ENCODE results near the gene CDK6. TPM values are rescaled to one million over a fixed set of nuclear protein-coding genes. Genes with fewer than 3 reads are reported as not detected.

Gene CDK6
- total RNA-seq, 1 donor from 2014 or later: 23.3 TPM

DNA sequence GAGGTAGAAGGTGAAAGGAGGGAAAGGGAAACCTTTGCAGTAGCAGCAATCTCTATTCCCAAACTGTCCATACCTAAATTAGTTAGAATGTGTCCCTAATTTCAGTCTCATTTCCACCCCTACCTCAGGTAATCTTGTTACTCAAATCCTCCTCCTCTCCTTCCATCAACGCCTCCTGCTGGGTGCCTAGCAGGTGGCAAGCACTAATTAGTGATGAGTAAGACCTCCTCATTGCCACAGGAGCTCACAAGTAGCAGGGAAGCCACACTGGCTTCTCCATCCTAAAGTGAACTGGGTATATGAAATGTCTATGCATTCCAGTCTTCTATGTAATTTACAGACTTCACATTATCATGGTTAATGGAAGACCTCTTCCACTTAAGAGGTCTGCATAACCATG is 220.5 kb downstream of the CDK6 start:
- Mint-ChIP-seq H3K27me3 (peaks cover 2% of the 10 kb centered on the region), H3K4me3 (ENCODE audit: low read depth) (no peak overlapping the region), H3K27ac (no peak overlapping the region), H3K4me1 (ENCODE audit: low read depth) (no peaks in the 10 kb centered on the region), H3K9me3 (ENCODE audit: low read depth) (no peaks in the 10 kb centered on the region), H3K36me3 (ENCODE audit: insufficient read depth) (peaks cover 2% of the 10 kb centered on the region)
- TF ChIP-seq, protein P1, sequence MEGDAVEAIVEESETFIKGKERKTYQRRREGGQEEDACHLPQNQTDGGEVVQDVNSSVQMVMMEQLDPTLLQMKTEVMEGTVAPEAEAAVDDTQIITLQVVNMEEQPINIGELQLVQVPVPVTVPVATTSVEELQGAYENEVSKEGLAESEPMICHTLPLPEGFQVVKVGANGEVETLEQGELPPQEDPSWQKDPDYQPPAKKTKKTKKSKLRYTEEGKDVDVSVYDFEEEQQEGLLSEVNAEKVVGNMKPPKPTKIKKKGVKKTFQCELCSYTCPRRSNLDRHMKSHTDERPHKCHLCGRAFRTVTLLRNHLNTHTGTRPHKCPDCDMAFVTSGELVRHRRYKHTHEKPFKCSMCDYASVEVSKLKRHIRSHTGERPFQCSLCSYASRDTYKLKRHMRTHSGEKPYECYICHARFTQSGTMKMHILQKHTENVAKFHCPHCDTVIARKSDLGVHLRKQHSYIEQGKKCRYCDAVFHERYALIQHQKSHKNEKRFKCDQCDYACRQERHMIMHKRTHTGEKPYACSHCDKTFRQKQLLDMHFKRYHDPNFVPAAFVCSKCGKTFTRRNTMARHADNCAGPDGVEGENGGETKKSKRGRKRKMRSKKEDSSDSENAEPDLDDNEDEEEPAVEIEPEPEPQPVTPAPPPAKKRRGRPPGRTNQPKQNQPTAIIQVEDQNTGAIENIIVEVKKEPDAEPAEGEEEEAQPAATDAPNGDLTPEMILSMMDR (IDR thresholded peaks at IDR 0.05; ENCODE audit: unreplicated experiment): no peak
- no peak for DNase-seq (ENCODE audit: low spot score, unreplicated experiment)

GRCh38 chr7:92614660-92615174 is 221.7 kb downstream of the CDK6 start:
- H3K4me1 Mint-ChIP-seq (ENCODE audit: low read depth): no peaks in the 10 kb centered on the region
- peak overlapping the region; percentile 38 for H3K27ac Mint-ChIP-seq
- DNase-seq (ENCODE audit: low spot score, unreplicated experiment): no peak
- TF ChIP-seq, protein P1 (IDR thresholded peaks at IDR 0.05; ENCODE audit: unreplicated experiment): no peak
- H3K36me3 Mint-ChIP-seq (ENCODE audit: insufficient read depth): peaks cover 2% of the 10 kb centered on the region
- no peak overlapping the region for H3K4me3 Mint-ChIP-seq (ENCODE audit: low read depth)
- no peaks in the 10 kb centered on the region for H3K9me3 Mint-ChIP-seq (ENCODE audit: low read depth)
- H3K27me3 Mint-ChIP-seq: peaks cover 2% of the 10 kb centered on the region

- Mint-ChIP-seq H3K27me3 (peaks cover 2% of the 10 kb centered on the region), H3K36me3 (ENCODE audit: insufficient read depth) (peaks cover 2% of the 10 kb centered on the region), H3K4me1 (ENCODE audit: low read depth) (no peaks in the 10 kb centered on the region), H3K9me3 (ENCODE audit: low read depth) (no peaks in the 10 kb centered on the region), H3K27ac (no peak overlapping the region), H3K4me3 (ENCODE audit: low read depth) (no peak overlapping the region)
- DNase-seq (ENCODE audit: low spot score, unreplicated experiment): no peak
- TF ChIP-seq, protein P1 (IDR thresholded peaks at IDR 0.05; ENCODE audit: unreplicated experiment): no peak
Observed at GRCh38 chr7:92613720-92614119, 222.7 kb downstream of the CDK6 start.

- TF ChIP-seq, protein P1 (IDR thresholded peaks at IDR 0.05; ENCODE audit: unreplicated experiment): no peak
- no peaks in the 10 kb centered on the region for H3K9me3 Mint-ChIP-seq (ENCODE audit: low read depth)
- no peak overlapping the region for H3K27ac Mint-ChIP-seq
- no peak overlapping the region for H3K4me3 Mint-ChIP-seq (ENCODE audit: low read depth)
- H3K36me3 Mint-ChIP-seq (ENCODE audit: insufficient read depth): peaks cover 2% of the 10 kb centered on the region
- H3K4me1 Mint-ChIP-seq (ENCODE audit: low read depth): no peaks in the 10 kb centered on the region
- no peak for DNase-seq (ENCODE audit: low spot score, unreplicated experiment)
- H3K27me3 Mint-ChIP-seq: peaks cover 4% of the 10 kb centered on the region
Observed at GRCh38 chr7:92613214-92613613, 223.2 kb downstream of the CDK6 start.

DNA sequence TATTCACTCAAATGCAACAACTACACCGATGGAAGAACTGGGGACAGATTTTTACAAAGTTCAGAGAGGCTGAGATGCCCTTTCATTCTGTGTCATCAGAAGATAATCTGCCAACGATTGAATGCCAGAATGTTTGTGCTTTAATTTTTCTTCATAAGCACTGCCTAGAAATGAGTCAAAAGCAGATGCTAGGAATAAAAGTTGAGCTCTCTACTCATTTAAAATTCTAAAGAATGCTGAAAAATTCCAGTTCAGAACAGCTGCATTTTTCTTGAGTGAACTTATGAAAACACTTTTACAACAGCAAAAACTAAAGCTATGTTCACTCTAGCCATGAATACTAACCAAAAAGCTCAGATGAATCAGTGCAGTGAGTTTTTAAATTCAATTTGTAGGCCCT is 223.9 kb downstream of the CDK6 start:
- Mint-ChIP-seq H3K36me3 (ENCODE audit: insufficient read depth) (peaks cover 1% of the 10 kb centered on the region), H3K4me3 (ENCODE audit: low read depth) (no peak overlapping the region), H3K9me3 (ENCODE audit: low read depth) (no peaks in the 10 kb centered on the region), H3K4me1 (ENCODE audit: low read depth) (peaks cover 2% of the 10 kb centered on the region), H3K27me3 (peaks cover 11% of the 10 kb centered on the region), H3K27ac (no peak overlapping the region)
- DNase-seq (ENCODE audit: low spot score, unreplicated experiment): no peak
- TF ChIP-seq, protein P1 (IDR thresholded peaks at IDR 0.05; ENCODE audit: unreplicated experiment): no peak
